ENCODE measurements around the gene RNF11.

DNA sequence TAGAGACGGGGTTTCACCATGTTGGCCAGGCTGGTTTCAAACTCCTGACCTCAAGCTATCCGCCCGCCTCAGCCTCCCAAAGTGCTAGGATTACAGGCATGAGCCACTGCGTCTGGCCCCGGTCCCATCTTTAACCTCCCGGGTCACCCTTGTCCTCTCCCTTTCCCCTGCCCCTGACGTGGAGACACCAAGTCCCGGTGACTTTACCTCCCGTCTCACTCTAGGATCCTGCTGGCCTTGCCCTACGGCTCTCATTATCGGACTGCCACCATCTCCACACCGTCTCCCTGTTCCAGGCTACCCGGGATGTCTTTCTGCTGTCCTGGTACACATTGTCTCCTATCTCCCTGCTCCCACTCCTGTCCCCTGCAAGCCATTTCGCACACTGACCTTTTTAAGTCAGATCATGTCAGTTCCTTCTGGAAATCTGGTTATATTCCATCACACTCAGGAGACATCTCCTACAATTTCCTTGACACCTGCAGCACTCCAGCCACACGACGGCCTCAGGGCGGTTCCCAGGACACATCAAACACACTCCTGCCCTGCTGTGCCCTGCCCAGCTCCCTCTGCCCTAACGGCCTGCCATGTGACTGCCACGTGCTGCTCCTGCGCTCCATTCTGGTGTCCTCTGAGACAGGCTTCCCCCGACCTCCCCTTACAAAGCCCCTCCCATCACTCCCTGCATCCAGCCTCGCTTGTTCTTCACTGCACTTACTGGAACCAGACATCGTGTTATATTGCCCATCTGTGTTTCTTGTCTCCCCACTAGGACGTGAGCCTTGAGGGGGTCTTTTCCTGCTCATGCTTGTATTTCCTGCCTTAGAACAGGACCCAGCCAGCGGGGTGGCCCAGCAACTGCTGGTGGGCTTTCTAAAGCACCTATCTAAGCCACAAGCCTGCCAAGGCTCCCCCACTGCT is 61.6 kb downstream of the RNF11 start:
- TF ChIP-seq, protein P1, sequence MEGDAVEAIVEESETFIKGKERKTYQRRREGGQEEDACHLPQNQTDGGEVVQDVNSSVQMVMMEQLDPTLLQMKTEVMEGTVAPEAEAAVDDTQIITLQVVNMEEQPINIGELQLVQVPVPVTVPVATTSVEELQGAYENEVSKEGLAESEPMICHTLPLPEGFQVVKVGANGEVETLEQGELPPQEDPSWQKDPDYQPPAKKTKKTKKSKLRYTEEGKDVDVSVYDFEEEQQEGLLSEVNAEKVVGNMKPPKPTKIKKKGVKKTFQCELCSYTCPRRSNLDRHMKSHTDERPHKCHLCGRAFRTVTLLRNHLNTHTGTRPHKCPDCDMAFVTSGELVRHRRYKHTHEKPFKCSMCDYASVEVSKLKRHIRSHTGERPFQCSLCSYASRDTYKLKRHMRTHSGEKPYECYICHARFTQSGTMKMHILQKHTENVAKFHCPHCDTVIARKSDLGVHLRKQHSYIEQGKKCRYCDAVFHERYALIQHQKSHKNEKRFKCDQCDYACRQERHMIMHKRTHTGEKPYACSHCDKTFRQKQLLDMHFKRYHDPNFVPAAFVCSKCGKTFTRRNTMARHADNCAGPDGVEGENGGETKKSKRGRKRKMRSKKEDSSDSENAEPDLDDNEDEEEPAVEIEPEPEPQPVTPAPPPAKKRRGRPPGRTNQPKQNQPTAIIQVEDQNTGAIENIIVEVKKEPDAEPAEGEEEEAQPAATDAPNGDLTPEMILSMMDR (IDR thresholded peaks at IDR 0.05 in 4 of 5, conservative IDR thresholded peaks at IDR 0.05 in 1 of 5): no peak
- TF ChIP-seq POLR2A (IDR thresholded peaks at IDR 0.05): no peak

Measured in gastrocnemius medialis (tissue), 4 donors.